SU-DHL-6 (cell line): ENCODE results near the gene ZNF385C.
A peak's percentile ranks its signal among the peaks of the same experiment; 100 is the strongest.

ENCODE experiments used
- H2AFZ ChIP-seq: fragments of 200-600 bp; sonication (generic); 2 replicates; pipeline ENCODE4 v1.6.1; 2014; ENCODE audit warnings: low read depth, mild to moderate bottlenecking, moderate library complexity, mixed read lengths, antibody characterized with exemption, low read length; ENCODE audit not compliant: severe bottlenecking
- H3F3A ChIP-seq: fragments of 200-600 bp; shearing (Covaris generic); 2 replicates; pipeline ENCODE4 v1.6.0; 2016; ENCODE audit warnings: antibody characterized with exemption, mild to moderate bottlenecking; ENCODE audit not compliant: insufficient read depth
- H3K27ac ChIP-seq: fragments of 200-600 bp; sonication (generic); 2 replicates; pipeline ENCODE4 v1.5.1; 2016; ENCODE audit warnings: low read depth, mild to moderate bottlenecking, low read length, moderate library complexity, mixed read lengths
- H3K27me3 ChIP-seq: fragments of 200-600 bp; sonication (generic), shearing (Covaris generic); 2 replicates; pipeline ENCODE4 v1.6.0; 2014; ENCODE audit warnings: mild to moderate bottlenecking, low read length
- H3K36me3 ChIP-seq: fragments of 200-600 bp; sonication (generic); 2 replicates; pipeline ENCODE4 v1.6.1; 2014; ENCODE audit warnings: mild to moderate bottlenecking, low read length, mixed read lengths
- H3K4me2 ChIP-seq: fragments of 300-600, 200-600 bp; shearing (Covaris generic), sonication (generic); 2 replicates; pipeline ENCODE4 v1.6.0; 2014; ENCODE audit warnings: low read length, low read depth, mild to moderate bottlenecking; ENCODE audit not compliant: poor library complexity, severe bottlenecking
- H3K4me3 ChIP-seq: fragments of 200-600 bp; sonication (generic); 2 replicates; pipeline ENCODE4 v1.5.1; 2014; ENCODE audit warnings: antibody characterized with exemption, low read length, mild to moderate bottlenecking, mixed read lengths; ENCODE audit not compliant: insufficient read depth, poor library complexity, severe bottlenecking
- H3K79me2 ChIP-seq: fragments of 200-600 bp; sonication (generic); 2 replicates; pipeline ENCODE4 v1.6.1; 2014; ENCODE audit warnings: mild to moderate bottlenecking, low read length, moderate library complexity; ENCODE audit not compliant: insufficient read depth
- H3K9ac ChIP-seq: fragments of 200-600 bp; sonication (generic); 2 replicates; pipeline ENCODE4 v1.7.0; 2014; ENCODE audit warnings: mild to moderate bottlenecking, low read length
- H3K9me2 ChIP-seq: fragments of 200-600 bp; sonication (generic); replicated peaks from 2 replicates; pipeline ENCODE4 v1.6.1; 2014; ENCODE audit warnings: low read length; ENCODE audit not compliant: insufficient read depth
- H3K9me3 ChIP-seq: fragments of 200-600 bp; sonication (generic); 2 replicates; pipeline ENCODE4 v1.6.1; 2014; ENCODE audit warnings: low read length, mixed read lengths; ENCODE audit not compliant: insufficient read depth
- H4K20me1 ChIP-seq: fragments of 200-600 bp; sonication (generic); 2 replicates; pipeline ENCODE4 v1.6.1; 2014; ENCODE audit warnings: low read depth, mild to moderate bottlenecking, antibody characterized with exemption, low read length, moderate library complexity, mixed read lengths
- CTCF ChIP-seq: fragments of 200-600 bp; sonication (generic); IDR thresholded peaks from one replicate; pipeline ENCODE4 v1.5.1; 2017; ENCODE audit warnings: antibody characterized with exemption, mild to moderate bottlenecking, low read length, moderate library complexity; ENCODE audit not compliant: insufficient read depth, poor library complexity, severe bottlenecking
- EZH2phosphoT487 ChIP-seq: fragments of 200-600 bp; sonication (generic), shearing (Covaris generic); conservative IDR thresholded peaks from 2 replicates; pipeline ENCODE4 v1.6.1; 2018; ENCODE audit warnings: mild to moderate bottlenecking, antibody characterized with exemption, low read length, moderate library complexity, mixed read lengths

ZNF385C gene

GRCh38 chr17:42109086-42109485 is 10.8 kb upstream of the ZNF385C start:
- Histone ChIP-seq H3K4me2 (no peak overlapping the region), H3K27ac (no peak overlapping the region), H3K4me3 (no peak overlapping the region), H3F3A (no peaks in the 10 kb centered on the region), H2AFZ (no peak overlapping the region), H3K9ac (no peak overlapping the region), H3K9me2 (no peaks in the 10 kb centered on the region), H4K20me1 (no peaks in the 10 kb centered on the region), H3K79me2 (no peaks in the 10 kb centered on the region), H3K27me3 (no peaks in the 10 kb centered on the region), H3K36me3 (no peaks in the 10 kb centered on the region), H3K9me3 (no peaks in the 10 kb centered on the region)
- TF ChIP-seq EZH2phosphoT487, result no peak
- TF ChIP-seq CTCF, result no peak

GRCh38 chr17:42107597-42108576 is 9.6 kb upstream of the ZNF385C start:
- Histone ChIP-seq H3K79me2 (no peaks in the 10 kb centered on the region), H3K9me3 (no peaks in the 10 kb centered on the region), H3K4me2 (peak overlapping the region; percentile 39), H3F3A (no peaks in the 10 kb centered on the region), H4K20me1 (no peaks in the 10 kb centered on the region), H3K36me3 (no peaks in the 10 kb centered on the region), H3K27ac (no peak overlapping the region), H2AFZ (no peak overlapping the region), H3K9ac (no peak overlapping the region), H3K27me3 (no peaks in the 10 kb centered on the region), H3K9me2 (no peaks in the 10 kb centered on the region), H3K4me3 (no peak overlapping the region)
- no peak for TF ChIP-seq EZH2phosphoT487
- TF ChIP-seq CTCF, result no peak

DNA sequence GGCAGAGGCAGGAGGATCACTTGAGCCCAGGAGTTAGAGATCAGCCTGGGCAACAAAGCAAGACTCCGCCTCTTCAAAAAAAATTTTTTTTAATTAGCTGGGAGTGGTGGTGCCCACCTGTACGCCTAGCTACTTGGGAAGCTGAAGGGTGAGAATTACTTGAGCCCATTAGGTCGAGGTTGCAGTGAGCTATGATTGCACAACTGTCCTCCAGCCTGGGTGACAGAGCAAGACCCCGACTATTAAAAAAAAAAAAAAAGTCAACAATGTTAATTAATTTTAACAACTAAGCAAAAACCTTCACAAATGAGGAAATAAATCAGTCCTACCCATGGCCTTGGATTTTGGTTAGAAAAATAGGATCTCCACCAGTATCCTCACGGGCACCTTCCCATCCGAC is 8.9 kb upstream of the ZNF385C start:
- Histone ChIP-seq H3K9me2 (no peaks in the 10 kb centered on the region), H3K4me2 (peak overlapping the region; percentile 39)

More for the DNA sequence above, 8.9 kb upstream of the ZNF385C start:
- Histone ChIP-seq H3K27ac (no peak overlapping the region), H3K4me3 (no peak overlapping the region), H3K9me3 (no peaks in the 10 kb centered on the region), H3K27me3 (no peaks in the 10 kb centered on the region), H4K20me1 (no peaks in the 10 kb centered on the region), H2AFZ (no peak overlapping the region), H3K36me3 (no peaks in the 10 kb centered on the region), H3K79me2 (no peaks in the 10 kb centered on the region), H3F3A (no peaks in the 10 kb centered on the region), H3K9ac (no peak overlapping the region)
- TF ChIP-seq CTCF (no peak), EZH2phosphoT487 (no peak)
